NCI-H748 treated with DMSO at 0.1 percent for 48 hours (cell line): Measurements from ENCODE around the gene DCUN1D2.

ENCODE experiments used
- DNase-seq: peaks from one replicate; lab custom pipeline; 2025; lab: John Stamatoyannopoulos, UW

DCUN1D2 gene

GRCh38 chr13:113519556-113519955 lies 29.0 kb upstream of the DCUN1D2 start:
- DNase-seq = no peak

GRCh38 chr13:113518076-113518803 lies 27.7 kb upstream of the DCUN1D2 start:
- no peak for DNase-seq

GRCh38 chr13:113514847-113515246 lies 24.3 kb upstream of the DCUN1D2 start:
- DNase-seq = no peak

DNA sequence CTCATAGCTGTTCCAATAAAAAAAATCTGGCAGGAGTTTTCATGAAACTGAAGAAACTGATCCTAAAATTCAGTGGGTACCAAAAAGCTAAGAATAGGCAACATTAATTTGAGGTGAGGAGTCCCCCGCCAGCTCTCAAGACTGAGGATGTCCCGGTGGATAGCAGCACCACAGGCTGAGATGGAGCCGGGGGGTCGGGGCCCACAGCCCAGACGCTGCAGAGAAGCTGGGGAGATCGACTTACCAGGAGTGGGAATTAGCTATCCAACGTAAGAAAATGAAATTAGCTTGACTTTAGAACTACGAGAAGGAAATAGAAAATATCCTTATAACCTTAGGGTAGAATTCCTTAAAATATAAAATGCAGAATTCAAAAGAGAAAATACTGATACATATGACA lies 23.2 kb upstream of the DCUN1D2 start:
- no peak for DNase-seq

DNA sequence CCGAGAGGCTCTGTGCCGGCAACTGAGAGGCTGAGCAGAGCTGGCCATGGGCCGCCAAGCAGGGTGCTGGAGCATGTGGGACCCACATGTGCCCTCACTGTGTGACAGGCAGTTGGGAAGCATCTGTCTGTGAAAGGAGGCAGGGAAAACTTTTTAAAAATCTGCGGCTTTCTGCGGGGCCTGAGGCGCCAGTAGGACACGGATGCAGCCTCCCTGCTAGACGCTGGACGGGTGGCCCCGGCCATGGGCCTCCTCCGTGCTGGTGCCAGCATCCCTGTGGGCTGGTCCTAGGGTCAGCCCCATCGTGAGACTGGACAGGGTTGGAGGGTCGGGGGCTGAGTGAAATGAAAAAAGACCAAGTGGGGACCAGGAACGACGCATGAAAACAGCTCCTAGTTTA lies 20.9 kb upstream of the DCUN1D2 start:
- no peak for DNase-seq

- DNase-seq = no peak
These were observed 20.4 kb upstream of the DCUN1D2 start for GRCh38 chr13:113510871-113511270.

DNA sequence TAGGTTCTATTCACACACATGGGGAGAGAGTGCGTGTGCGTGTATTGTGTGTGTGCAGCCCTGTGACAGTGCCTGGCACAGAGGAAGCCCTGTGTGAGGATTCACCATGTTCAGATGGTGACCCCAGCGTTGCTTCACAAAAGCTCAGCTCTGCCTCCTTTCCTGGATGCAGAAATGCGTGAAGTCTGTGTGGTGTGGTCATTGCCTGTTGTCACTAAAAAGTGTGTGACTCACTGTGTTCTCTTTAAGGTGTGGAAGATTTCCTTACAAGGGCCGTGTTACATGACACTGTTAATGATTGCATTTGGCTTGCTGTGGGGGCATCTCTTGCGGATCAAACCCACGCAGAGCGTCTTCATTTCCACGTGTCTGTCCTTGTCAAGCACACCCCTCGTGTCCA lies 19.5 kb upstream of the DCUN1D2 start:
- no peak for DNase-seq

DNA sequence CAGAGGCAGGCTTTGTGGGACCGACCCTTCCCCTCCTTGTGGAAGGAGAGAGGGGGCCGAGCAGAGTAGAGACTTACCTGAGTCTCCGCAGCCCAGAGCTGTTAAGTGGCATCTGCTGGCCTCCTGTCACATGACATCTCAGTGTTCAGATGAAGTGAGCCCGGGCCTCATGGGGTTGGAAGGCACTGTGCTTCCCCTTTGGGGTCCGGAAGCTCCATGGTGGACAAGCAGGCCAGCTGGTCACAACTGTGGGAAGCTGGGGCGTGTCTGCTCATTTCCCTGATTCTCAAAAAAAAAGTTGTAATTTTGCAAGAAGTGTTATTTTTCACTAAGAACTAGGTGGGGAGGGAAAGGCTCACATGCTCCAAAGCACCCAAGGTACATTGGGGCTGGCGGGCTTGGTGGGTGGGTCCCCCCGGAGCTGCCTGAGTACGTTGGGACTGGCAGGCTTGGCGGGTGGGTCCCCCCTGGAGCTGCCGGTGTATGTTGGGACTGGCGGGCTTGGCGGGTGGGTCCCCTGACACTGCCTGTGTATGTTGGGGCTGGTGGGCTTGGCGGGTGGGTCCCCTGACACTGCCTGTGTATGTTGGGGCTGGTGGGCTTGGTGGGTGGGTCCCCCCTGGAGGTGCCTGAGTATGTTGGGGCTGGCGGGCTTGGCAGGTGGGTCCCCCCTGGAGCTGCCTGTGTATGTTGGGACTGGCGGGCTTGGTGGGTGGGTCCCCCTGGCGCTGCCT lies 18.2 kb upstream of the DCUN1D2 start:
- DNase-seq = no peak

DNA sequence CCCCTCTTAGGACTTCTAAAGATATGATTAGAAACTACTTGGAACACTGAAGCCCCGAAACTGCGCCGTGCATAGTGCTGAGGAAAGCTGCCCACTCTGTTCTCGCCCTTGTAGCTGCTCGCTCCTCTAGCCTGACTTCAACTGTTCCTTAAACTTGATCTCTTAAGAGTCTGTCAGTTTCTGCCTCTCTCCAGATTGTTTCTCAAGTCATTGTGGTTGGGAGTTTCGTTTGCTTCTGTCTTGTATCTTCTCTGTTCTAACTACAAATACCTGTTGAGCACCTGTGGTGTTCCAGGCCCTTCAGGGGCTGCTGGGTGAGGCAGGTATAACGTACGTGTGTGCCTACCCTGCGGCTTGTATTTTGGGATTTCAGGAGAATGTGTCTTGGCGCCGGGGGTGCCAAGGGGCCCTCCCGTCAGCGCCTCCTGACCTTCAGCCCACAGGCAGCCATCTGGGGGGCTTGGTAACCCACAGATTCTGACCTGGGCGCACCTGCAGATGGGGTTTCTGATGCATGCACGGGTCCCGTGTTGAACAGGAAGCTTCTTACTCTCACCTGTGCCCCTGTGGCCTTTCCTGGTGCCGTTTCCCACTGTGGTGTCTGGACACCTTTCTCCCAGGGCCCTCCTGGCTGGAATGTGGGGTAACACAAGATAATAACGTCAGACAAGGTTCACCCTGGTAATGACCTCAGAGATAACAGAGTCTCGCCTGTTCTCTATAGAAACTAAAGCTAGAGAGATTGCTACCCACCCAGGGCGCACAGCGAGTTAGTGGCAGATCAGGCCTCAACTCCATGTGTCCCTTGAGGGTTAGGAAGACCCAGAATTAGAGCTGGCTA lies 17.2 kb upstream of the DCUN1D2 start:
- no peak for DNase-seq

DNA sequence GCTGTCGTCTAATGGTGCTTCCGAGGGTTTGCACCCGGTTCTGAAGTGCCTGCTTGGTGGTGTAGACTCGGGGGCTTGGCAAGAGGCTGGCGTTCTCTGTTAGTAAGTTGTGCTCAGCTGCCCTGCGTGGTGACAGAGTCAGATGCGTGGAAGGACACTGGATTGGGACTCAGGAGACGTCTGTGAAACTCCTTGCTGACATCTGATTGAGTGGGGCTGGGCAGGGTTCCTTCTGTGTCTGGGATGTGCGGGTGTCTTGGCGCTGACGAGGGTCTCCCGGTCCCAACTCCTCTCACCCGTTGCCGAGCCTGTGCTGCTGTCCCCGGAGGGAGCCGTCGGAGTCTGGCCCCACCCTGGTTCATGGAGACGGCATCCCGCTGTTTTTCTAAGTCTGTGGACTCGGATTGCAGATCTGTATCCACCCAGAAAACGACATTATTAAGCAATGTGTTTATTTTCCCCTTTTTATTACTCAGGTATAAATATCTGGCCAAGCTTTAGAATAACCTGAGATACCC lies 16.4 kb upstream of the DCUN1D2 start:
- no peak for DNase-seq

DNA sequence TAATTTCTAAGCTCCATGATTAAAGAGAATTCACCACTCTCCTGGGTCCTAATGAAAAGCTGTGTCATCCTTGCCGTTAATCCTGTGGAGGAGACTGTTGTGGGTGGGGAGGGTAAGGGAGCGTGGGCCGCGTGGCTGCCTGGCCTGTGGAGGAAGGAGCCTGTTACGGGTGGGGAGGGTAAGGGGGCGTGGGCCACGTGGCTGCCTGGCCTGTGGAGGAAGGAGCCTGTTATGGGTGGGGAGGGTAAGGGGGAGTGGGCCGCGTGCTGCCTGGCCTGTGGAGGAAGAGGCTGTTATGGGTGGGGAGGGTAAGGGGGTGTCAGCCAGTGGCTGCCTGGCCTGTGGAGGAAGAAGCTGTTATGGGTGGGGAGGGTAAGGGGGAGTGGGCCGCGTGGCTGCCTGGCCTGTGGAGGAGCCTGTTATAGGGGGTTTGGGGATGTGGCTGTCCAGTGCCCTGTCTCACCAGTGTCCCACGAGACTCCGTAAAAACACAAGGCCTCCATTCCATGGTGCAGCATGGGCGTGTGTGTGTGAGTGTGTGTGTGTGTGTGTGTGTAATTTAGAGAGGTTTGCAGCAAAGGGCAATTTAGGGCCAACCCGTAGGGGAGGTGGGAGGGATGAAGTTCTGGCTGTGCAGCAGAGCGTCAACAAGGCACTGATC lies 15.6 kb upstream of the DCUN1D2 start:
- no peak for DNase-seq

DNA sequence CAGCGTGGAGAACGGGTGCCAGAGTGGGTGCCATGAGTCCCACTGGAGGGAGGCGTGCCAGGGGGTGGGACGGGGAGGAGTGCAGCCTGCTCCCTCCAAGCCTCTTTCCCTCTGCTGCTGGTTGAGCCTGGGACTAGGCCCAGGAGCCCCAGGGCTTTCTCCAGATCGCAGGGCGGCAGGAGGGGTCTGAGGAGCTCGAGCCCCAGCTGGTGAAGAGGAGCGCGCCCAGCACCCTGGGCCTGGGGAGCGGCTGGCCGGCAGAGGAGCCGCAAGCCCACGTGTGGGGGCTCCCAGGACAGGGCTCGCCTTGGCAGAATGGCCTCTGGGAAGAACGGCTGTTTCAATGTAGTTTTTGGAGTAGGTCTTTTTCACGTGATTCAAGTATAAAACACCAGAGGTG lies 12.2 kb upstream of the DCUN1D2 start:
- no peak for DNase-seq

GRCh38 chr13:113500530-113501265 lies 10.2 kb upstream of the DCUN1D2 start:
- DNase-seq = no peak

DNA sequence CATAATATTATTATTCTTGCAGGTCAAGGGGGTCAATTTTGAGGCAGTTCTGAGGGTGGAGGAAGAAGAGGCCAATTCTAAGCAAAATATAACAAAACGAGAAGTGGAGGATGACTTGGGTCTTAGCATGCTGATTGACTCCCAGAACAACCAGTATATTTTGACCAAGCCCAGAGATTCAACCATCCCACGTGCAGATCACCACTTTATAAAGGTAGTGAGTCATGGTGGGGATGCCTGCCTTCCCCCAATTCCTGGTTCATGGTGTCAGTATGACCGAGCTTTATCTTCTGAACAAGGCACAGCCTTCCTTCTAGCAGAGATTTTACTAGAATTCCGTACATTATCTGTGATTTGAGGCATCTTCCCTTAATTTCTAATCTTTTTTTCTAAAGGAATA lies 9.4 kb upstream of the DCUN1D2 start:
- DNase-seq = no peak

DNA sequence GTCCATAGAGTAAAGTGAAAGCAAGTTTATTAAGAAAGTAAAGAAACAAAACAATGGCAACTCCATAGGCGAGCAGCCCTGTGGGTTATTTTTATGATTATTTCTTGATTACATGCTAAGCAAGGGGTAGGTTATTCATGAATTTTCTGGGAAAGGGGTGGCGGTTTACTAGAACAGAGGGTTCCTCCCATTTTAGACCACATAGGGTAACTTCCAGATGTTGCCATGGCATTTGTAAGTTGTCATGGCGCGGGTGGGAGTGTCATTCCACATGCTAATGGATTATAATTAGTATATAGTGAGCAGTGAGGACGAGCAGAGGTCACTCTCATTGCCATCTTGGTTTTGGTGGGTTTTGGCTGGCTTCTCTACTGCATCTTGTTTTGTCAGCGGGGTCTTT lies 8.4 kb upstream of the DCUN1D2 start:
- DNase-seq = no peak

- DNase-seq = no peak
These were observed 6.7 kb upstream of the DCUN1D2 start for GRCh38 chr13:113497217-113497616.

DNA sequence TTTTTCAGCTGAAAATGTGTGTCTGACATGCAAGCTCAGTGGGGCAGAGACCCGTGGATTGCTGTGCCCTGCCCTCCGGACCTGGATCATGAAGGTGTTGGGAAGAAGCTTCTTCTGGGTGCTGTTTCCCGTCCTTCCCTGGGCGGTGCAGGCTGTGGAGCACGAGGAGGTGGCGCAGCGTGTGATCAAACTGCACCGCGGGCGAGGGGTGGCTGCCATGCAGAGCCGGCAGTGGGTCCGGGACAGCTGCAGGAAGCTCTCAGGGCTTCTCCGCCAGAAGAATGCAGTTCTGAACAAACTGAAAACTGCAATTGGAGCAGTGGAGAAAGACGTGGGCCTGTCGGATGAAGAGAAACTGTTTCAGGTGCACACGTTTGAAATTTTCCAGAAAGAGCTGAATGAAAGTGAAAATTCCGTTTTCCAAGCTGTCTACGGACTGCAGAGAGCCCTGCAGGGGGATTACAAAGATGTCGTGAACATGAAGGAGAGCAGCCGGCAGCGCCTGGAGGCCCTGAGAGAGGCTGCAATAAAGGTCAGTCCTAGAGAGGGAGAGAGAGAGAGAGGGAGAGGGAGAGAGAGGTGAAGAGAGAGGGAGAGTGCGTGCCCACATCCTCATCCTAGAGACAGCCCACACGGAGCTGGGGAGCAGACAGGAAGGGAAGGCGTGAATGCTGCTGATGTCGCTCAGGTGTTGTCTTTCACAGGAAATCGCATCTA lies 5.1 kb upstream of the DCUN1D2 start:
- DNase-seq = no peak

DNA sequence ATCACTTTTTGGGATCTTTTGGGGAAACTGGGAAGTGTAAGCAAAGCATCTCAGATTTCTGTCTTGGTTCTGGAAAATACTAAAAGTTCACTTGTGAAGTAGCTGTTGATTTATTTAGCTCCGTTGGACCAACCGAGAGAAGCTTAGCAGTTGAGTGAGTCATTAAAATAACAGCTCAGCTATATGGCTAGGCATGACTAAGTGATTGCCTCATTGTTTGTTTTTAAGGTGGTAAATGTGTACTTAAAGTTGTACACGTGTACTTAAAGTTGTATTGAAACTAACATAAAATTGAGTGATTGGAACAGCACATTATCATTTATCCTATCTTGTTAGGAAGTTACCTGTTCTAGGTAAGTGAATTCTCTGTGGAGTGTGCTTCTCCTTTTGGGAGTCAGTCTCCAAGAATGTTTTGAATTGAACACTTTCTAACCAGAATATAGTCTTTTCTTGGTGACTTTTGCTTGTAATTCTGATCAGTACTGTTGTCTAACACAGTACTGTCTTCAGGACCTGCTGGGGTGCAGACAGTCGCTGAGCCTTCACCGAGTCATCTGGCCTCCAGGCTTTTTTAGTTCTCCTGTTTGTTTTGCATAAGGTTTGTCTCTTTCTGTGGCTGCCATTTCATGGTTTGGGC lies 2.9 kb upstream of the DCUN1D2 start:
- DNase-seq = peak; percentile 46

DNA sequence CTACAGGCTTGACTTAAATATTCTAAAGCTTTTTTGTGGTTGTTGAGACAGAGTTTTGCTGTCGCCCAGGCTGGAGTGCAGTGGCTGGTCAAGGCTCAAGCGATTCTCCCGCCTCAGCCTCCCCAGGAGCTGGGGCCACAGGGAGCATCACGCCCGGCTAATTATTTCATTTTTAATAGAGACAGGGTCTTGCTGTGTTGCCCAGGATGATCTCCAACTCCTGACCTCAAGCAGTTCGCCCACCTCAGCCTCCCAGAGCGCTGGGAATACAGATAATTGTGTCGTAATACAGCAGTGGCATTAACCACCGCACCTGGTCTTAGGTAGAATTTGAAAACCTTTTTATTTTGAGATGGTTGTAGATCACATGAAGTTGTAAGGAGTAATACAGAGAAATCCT lies 1.5 kb upstream of the DCUN1D2 start:
- DNase-seq = no peak

DNA sequence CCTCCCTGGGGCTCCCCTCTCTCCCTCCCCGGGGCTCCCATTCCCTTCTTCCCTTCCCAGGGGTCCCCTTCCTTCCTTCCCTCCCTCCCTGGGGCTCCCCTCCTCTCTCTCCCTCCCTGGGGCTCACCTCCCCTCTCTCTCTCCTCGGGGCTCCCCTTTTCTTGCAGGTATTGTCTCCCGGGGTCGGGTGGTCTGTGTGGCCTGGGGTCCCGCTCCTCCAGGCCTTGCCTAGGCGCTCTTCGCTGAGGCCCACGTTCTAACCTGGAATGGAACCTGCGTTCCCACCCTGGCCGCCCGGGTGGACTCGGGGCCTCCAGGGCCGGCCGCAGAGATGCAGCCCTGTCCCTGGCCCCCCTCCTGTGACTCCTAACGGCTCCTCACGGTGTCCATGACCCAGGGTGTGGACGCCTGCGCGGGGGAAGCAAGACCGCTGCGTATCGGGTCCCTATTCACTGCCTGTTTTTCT lies 940 bp upstream of the DCUN1D2 start:
- DNase-seq = peak; percentile 11
